ENCODE data around the gene PRDM1.

- TF ChIP-seq CHD2 (IDR thresholded peaks at IDR 0.05; ENCODE audit: low read length, partially characterized antibody), result no peak
- TF ChIP-seq RAD21 (IDR thresholded peaks at IDR 0.05; ENCODE audit: low read length), result no peak
- TF ChIP-seq, protein P1, sequence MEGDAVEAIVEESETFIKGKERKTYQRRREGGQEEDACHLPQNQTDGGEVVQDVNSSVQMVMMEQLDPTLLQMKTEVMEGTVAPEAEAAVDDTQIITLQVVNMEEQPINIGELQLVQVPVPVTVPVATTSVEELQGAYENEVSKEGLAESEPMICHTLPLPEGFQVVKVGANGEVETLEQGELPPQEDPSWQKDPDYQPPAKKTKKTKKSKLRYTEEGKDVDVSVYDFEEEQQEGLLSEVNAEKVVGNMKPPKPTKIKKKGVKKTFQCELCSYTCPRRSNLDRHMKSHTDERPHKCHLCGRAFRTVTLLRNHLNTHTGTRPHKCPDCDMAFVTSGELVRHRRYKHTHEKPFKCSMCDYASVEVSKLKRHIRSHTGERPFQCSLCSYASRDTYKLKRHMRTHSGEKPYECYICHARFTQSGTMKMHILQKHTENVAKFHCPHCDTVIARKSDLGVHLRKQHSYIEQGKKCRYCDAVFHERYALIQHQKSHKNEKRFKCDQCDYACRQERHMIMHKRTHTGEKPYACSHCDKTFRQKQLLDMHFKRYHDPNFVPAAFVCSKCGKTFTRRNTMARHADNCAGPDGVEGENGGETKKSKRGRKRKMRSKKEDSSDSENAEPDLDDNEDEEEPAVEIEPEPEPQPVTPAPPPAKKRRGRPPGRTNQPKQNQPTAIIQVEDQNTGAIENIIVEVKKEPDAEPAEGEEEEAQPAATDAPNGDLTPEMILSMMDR (IDR thresholded peaks at IDR 0.05), result no peak
- no peak for TF ChIP-seq EZH2phosphoT487 (IDR thresholded peaks at IDR 0.05; ENCODE audit: borderline replicate concordance, low read depth)
- no peak for TF ChIP-seq SIN3A (IDR thresholded peaks at IDR 0.05; ENCODE audit: borderline replicate concordance, low read depth, low read length)
- TF ChIP-seq GABPA (IDR thresholded peaks at IDR 0.05; ENCODE audit: low read depth), result no peak
- TF ChIP-seq RCOR1 (IDR thresholded peaks at IDR 0.05; ENCODE audit: low read length), result no peak
- no peak for TF ChIP-seq SMC3 (IDR thresholded peaks at IDR 0.05; ENCODE audit: low read depth, low read length)
- no peak for TF ChIP-seq POLR2AphosphoS5 (IDR thresholded peaks at IDR 0.05; ENCODE audit: low read depth, low read length)
- no peak for TF ChIP-seq RFX5 (IDR thresholded peaks at IDR 0.05; ENCODE audit: low read length)
- no peak for TF ChIP-seq YY1 (IDR thresholded peaks at IDR 0.05; ENCODE audit: low read depth)
- TF ChIP-seq, protein P2, sequence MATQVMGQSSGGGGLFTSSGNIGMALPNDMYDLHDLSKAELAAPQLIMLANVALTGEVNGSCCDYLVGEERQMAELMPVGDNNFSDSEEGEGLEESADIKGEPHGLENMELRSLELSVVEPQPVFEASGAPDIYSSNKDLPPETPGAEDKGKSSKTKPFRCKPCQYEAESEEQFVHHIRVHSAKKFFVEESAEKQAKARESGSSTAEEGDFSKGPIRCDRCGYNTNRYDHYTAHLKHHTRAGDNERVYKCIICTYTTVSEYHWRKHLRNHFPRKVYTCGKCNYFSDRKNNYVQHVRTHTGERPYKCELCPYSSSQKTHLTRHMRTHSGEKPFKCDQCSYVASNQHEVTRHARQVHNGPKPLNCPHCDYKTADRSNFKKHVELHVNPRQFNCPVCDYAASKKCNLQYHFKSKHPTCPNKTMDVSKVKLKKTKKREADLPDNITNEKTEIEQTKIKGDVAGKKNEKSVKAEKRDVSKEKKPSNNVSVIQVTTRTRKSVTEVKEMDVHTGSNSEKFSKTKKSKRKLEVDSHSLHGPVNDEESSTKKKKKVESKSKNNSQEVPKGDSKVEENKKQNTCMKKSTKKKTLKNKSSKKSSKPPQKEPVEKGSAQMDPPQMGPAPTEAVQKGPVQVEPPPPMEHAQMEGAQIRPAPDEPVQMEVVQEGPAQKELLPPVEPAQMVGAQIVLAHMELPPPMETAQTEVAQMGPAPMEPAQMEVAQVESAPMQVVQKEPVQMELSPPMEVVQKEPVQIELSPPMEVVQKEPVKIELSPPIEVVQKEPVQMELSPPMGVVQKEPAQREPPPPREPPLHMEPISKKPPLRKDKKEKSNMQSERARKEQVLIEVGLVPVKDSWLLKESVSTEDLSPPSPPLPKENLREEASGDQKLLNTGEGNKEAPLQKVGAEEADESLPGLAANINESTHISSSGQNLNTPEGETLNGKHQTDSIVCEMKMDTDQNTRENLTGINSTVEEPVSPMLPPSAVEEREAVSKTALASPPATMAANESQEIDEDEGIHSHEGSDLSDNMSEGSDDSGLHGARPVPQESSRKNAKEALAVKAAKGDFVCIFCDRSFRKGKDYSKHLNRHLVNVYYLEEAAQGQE (IDR thresholded peaks at IDR 0.05; ENCODE audit: low read depth, low read length), result no peak
These were observed 61.3 kb downstream of the PRDM1 start for GRCh38 chr6:106147476-106147875.

Measured in SK-N-SH (cell line).